Liver (tissue), 9 donors: ENCODE results near the gene YWHAE. TPM values are rescaled to one million over a fixed set of nuclear protein-coding genes. Genes with fewer than 3 reads are reported as not detected.

ENCODE experiments used
- DNase-seq: peaks from one replicate; pipeline ENCODE4 v3.0.0-alpha.2; 2017; ENCODE audit warnings: low spot score
- H3K27ac ChIP-seq, 2 donors: one replicate each; pipeline ENCODE4 v1.7.0; 2013; ENCODE audit warnings: inconsistent platforms in 2 of 2, low read length in 2 of 2, control low read depth in 1 of 2, low read depth in 1 of 2, mild to moderate bottlenecking in 1 of 2
- H3K27me3 ChIP-seq, 4 donors: one replicate each; pipeline versions ENCODE4 v1.6.1 to v1.7.0; 2013; ENCODE audit warnings: low read length in 3 of 4, inconsistent platforms in 1 of 4, mild to moderate bottlenecking in 1 of 4, moderate library complexity in 1 of 4; ENCODE audit not compliant: control insufficient read depth in 4 of 4, insufficient read depth in 4 of 4
- H3K36me3 ChIP-seq, 4 donors: one replicate each; pipeline versions ENCODE4 v1.6.1 to v1.7.0; 2013; ENCODE audit warnings: low read length in 3 of 4, mild to moderate bottlenecking in 3 of 4, low read depth in 1 of 4, moderate library complexity in 1 of 4; ENCODE audit not compliant: control insufficient read depth in 4 of 4, insufficient read depth in 3 of 4
- H3K4me1 ChIP-seq, 4 donors: one replicate each; pipeline versions ENCODE4 v1.6.1 to v1.7.0; 2013; ENCODE audit warnings: low read length in 3 of 4, mild to moderate bottlenecking in 3 of 4, moderate library complexity in 1 of 4; ENCODE audit not compliant: control insufficient read depth in 4 of 4, insufficient read depth in 4 of 4
- H3K4me3 ChIP-seq, 3 donors: one replicate each; pipeline versions ENCODE4 v1.6.1 to v1.7.0; 2013; ENCODE audit warnings: low read length in 3 of 3, control low read depth in 1 of 3, low read depth in 1 of 3, mild to moderate bottlenecking in 1 of 3
- H3K9ac ChIP-seq, 2 donors: one replicate each; pipeline ENCODE4 v1.7.0; 2013; ENCODE audit warnings: low read length in 2 of 2, mild to moderate bottlenecking in 2 of 2, moderate library complexity in 2 of 2, control low read depth in 1 of 2, low read depth in 1 of 2
- H3K9me3 ChIP-seq, 4 donors: one replicate each; pipeline versions ENCODE4 v1.6.1 to v1.7.0; 2013; ENCODE audit warnings: low read length in 3 of 4; ENCODE audit not compliant: control insufficient read depth in 4 of 4
- ATF3 ChIP-seq: IDR thresholded peaks from 2 replicates; pipeline ENCODE4 v1.6.1; 2016; ENCODE audit warnings: antibody characterized with exemption
- EGR1 ChIP-seq, 2 donors: IDR thresholded peaks; 2 replicates each; pipeline ENCODE4 v1.6.1; 2016 to 2018; ENCODE audit warnings: antibody characterized with exemption in 2 of 2, low read depth in 2 of 2
- FOXA1 ChIP-seq: IDR thresholded peaks from 2 replicates; pipeline ENCODE4 v1.6.1; 2016; ENCODE audit warnings: antibody characterized with exemption
- GABPA ChIP-seq, 2 donors: IDR thresholded peaks in 1 of 2; conservative IDR thresholded peaks in 1 of 2; 2 replicates each; pipeline ENCODE4 v1.6.1; 2016; ENCODE audit warnings: antibody characterized with exemption in 2 of 2, mild to moderate bottlenecking in 1 of 2, moderate library complexity in 1 of 2
- HNF4A ChIP-seq, 2 donors: conservative IDR thresholded peaks; 2 replicates each; pipeline ENCODE4 v1.6.1; 2016; ENCODE audit warnings: antibody characterized with exemption in 2 of 2, mild to moderate bottlenecking in 2 of 2
- JUND ChIP-seq, 2 donors: IDR thresholded peaks; 2 replicates each; pipeline ENCODE4 v1.6.1; 2016; ENCODE audit warnings: antibody characterized with exemption in 2 of 2
- MAX ChIP-seq: IDR thresholded peaks from 2 replicates; pipeline ENCODE4 v1.6.1; 2016; ENCODE audit warnings: antibody characterized with exemption
- NR2F2 ChIP-seq: IDR thresholded peaks from 2 replicates; pipeline ENCODE4 v1.6.1; 2016; ENCODE audit warnings: antibody characterized with exemption
- RAD21 ChIP-seq, 2 donors: IDR thresholded peaks; 2 replicates each; pipeline ENCODE4 v1.6.1; 2016; ENCODE audit warnings: antibody characterized with exemption in 2 of 2, mild to moderate bottlenecking in 2 of 2
- RXRA ChIP-seq, 2 donors: IDR thresholded peaks; 2 replicates each; pipeline ENCODE4 v1.6.1; 2017 to 2018; ENCODE audit warnings: antibody characterized with exemption in 2 of 2, mild to moderate bottlenecking in 1 of 2
- SP1 ChIP-seq: IDR thresholded peaks from 2 replicates; pipeline ENCODE4 v1.6.1; 2018; ENCODE audit warnings: antibody characterized with exemption, mild to moderate bottlenecking
- TAF1 ChIP-seq: conservative IDR thresholded peaks from 2 replicates; pipeline ENCODE4 v1.6.1; 2016; ENCODE audit warnings: antibody characterized with exemption, mild to moderate bottlenecking
- YY1 ChIP-seq: IDR thresholded peaks from 2 replicates; pipeline ENCODE4 v1.6.1; 2016; ENCODE audit warnings: antibody characterized with exemption, mild to moderate bottlenecking
- ZBTB33 ChIP-seq: IDR thresholded peaks from 2 replicates; pipeline ENCODE4 v1.6.1; 2016; ENCODE audit warnings: antibody characterized with exemption
- WGBS: extraction: QIAGEN DNeasy Blood & Tissue Kit; methylation state at CpG from one replicate; pipeline ENCODE4 v1.1.7; 2013; 5-methylcytosine and 5-hydroxymethylcytosine counted together
- polyA plus RNA-seq, 2 donors: library from polyadenylated mRNA; stranded (reverse) in 1 of 2; unstranded in 1 of 2; fragments of 200-250 nt in 1 of 2; fragments of >200 nt in 1 of 2; fragmentation: Nextera tagmentation in 1 of 2; extraction: Ambion mirVana in 1 of 2; gene quantifications; one replicate each; pipeline versions ENCODE4 v1.2.1 to v1.2.3, GENCODE V29; 2013 to 2015
- total RNA-seq, 2 donors: library from RNA; depleted of rRNA; stranded (reverse); fragments of >200 nt; gene quantifications; one replicate each; pipeline ENCODE4 v1.2.3, GENCODE V29; 2014
- donor health status: healthy.
- donor health status: healthy.
- donor health status: healthy.
- donor health status: healthy.
- donor health status: healthy.

Gene YWHAE
- total and polyA plus RNA-seq, 4 donors = 173 to 288 (median 202) TPM

GRCh38 chr17:1343554-1343953 lies 56.5 kb downstream of the YWHAE start:
- no peaks in the 10 kb centered on the region for H3K9me3 ChIP-seq
- no peaks in the 10 kb centered on the region for H3K27me3 ChIP-seq
- H3K36me3 ChIP-seq = peaks cover 5 to 24% (median 14%) of the 10 kb centered on the region in 4 donors
- H3K4me1 ChIP-seq = peaks cover 0 to 11% (median 8%) of the 10 kb centered on the region in 4 donors
- TF ChIP-seq ATF3 = no peak
- no peak for TF ChIP-seq RXRA (IDR thresholded peaks at IDR 0.05)
- TF ChIP-seq MAX = no peak
- H3K4me3 ChIP-seq = no peak overlapping the region
- WGBS = 92% methylated on average over 5 of the region's 5 CpGs
- no peak overlapping the region for H3K27ac ChIP-seq
- no peak for DNase-seq
- H3K9ac ChIP-seq = no peak overlapping the region

GRCh38 chr17:1340371-1340770 lies 59.7 kb downstream of the YWHAE start:
- Histone ChIP-seq H3K9me3 (no peaks in the 10 kb centered on the region), H3K4me1 (no peaks in the 10 kb centered on the region), H3K27me3 (no peaks in the 10 kb centered on the region), H3K27ac (no peak overlapping the region), H3K9ac (no peak overlapping the region), H3K36me3 (peaks cover 3 to 18% (median 14%) of the 10 kb centered on the region in 4 donors), H3K4me3 (no peak overlapping the region)
- TF ChIP-seq ZBTB33 (no peak), EGR1 (IDR thresholded peaks at IDR 0.05; ENCODE audit: low read depth in 2 of 2) (no peak), TAF1 (no peak), YY1 (no peak), SP1 (no peak), JUND (IDR thresholded peaks at IDR 0.05) (no peak), ATF3 (no peak), HNF4A (conservative IDR thresholded peaks at IDR 0.05) (no peak), RAD21 (IDR thresholded peaks at IDR 0.05) (no peak)
- WGBS = 97% methylated on average over 11 of the region's 11 CpGs
- DNase-seq = no peak

- DNase-seq = no peak
- Histone ChIP-seq H3K27ac (no peak overlapping the region), H3K4me1 (peaks cover 0 to 4% (median 0%) of the 10 kb centered on the region in 4 donors), H3K27me3 (peaks cover 0 to 3% (median 0%) of the 10 kb centered on the region in 4 donors), H3K9me3 (no peaks in the 10 kb centered on the region), H3K9ac (no peak overlapping the region), H3K4me3 (no peak overlapping the region), H3K36me3 (no peaks in the 10 kb centered on the region)
- TF ChIP-seq ATF3 = no peak
- TF ChIP-seq TAF1 = no peak
- no peak for TF ChIP-seq JUND (IDR thresholded peaks at IDR 0.05)
- no peak for TF ChIP-seq MAX
- no peak for TF ChIP-seq GABPA (IDR thresholded peaks at IDR 0.05 in 1 of 2, conservative IDR thresholded peaks at IDR 0.05 in 1 of 2)
- TF ChIP-seq HNF4A (conservative IDR thresholded peaks at IDR 0.05) = no peak
- TF ChIP-seq NR2F2 = no peak
- no peak for TF ChIP-seq FOXA1
- 75% methylated on average over 8 of the region's 8 CpGs for WGBS
Measured at GRCh38 chr17:1331708-1332107, 68.3 kb downstream of the YWHAE start.
